NCI-H69 (cell line): ENCODE data around the gene HSD17B12.
A peak's percentile ranks its signal among the peaks of the same experiment; 100 is the strongest.

ENCODE experiments used
- DNase-seq: peaks from one replicate; lab custom pipeline; 2025; lab: John Stamatoyannopoulos, UW

Gene HSD17B12

DNA sequence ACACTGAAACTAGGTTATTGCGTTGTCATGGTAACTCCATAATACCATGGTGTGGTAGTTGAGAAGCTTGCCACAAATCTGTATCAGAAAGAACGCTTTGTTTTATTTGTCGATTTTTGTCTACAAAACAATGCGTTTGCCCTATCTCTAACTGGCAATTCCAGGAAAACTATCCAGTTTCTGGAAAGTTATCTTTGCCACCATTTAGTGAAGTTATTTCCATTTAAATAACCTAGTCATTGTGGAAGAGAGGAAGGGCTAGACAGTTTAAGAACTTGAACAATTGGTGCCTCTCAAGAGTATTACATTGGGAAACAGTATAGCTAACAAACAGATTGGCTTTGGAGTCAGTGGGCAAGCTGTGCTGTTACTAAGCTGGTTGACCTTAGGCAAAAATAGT is 7.9 kb downstream of the HSD17B12 start:
- no peak for DNase-seq

- no peak for DNase-seq
Observed at GRCh38 chr11:43689167-43689566, 8.6 kb downstream of the HSD17B12 start.

GRCh38 chr11:43690929-43691725 is 10.6 kb downstream of the HSD17B12 start:
- no peak for DNase-seq

DNA sequence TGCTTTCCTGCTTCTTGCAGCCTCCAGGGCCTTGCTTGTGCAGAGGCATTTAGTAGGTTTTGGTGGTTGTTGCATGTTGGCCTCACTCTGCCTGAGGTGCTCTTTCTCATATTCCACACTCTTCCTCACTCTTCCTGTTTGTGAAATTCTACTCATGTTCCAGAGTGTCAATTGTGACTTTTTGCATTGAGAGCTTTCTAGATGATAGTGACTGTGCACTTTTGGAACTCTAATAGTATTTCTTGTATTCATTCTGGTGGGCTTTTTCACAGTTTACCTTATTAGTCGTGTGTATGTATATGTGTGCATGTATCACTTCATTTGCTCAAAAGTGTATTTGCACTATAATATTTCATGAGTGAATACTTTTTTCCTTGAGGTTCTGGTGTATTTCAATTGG is 11.3 kb downstream of the HSD17B12 start:
- no peak for DNase-seq

DNA sequence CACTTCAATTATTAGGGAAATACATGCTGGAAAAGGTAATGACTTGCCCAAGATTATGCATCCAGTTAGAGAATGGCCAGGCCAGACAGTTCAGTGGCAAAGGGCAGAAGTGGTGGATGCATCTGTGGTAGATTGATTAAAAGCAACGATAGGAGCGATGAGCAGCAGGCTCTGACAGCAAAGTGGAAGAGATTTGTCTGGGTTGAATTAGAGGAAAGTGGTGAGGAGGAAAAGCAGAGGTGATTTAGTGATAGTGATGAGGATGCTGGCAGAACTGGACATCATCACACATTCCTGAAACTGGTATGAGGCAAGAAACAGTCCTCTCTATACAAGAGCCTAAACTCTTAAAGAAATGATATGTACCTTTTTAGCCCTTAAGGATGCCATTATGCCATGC is 12.5 kb downstream of the HSD17B12 start:
- no peak for DNase-seq

DNA sequence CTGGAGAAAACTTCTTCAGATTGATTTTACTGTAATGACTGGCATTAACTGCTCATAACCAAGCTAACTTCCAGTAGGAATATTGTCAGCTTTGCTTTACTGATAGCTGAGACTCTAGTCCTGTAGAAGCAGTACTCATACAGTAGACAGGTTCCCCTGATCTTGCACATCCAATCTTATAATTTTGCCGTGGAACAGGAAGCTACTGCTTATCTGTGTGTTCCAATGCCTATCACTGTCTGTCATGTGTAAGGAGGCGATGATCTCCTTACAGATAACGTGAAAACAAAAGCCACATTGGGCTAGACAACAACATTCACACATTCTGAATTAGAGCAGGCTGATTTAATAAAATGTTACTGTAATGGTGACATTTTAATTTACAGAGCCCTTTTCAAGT is 13.2 kb downstream of the HSD17B12 start:
- no peak for DNase-seq

DNA sequence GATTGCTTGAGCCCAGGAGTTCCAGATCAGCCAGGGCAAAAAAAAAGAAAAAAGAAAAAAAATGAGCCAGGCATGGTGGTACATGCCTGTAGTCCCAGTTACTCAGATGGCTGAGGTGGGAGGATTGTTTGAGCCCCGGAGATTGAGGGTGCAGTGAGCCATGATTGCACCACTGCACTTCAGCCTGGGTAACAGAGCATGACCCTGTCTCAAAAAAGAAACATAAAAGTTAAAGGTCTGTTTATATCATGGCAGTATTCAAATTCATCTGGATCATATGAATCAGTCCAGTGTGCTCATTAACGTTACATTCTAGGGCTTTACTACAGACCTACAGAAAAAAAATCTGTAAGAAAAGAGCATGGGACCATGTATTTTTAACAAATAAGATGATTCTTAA is 13.9 kb downstream of the HSD17B12 start:
- DNase-seq = no peak

- no peak for DNase-seq
Observed at GRCh38 chr11:43697679-43698078, 17.1 kb downstream of the HSD17B12 start.

DNA sequence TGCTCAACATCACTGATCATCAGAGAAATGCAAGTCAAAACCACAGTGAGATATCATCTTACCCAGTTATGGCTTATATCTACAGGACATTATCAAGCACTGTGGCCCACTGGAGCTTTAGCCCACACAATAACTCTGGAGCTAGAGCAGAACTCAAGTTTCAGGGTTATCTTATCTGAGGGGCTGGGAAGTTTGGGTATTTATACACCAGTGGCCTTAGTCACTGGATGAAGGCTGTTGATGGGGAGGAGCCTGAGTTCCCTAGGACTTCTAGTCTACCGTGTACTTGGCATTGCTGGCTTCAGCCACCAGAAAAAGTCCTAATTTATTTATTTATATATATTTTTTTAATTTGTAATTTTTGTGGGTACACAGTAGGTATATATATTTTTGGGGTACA is 19.3 kb downstream of the HSD17B12 start:
- no peak for DNase-seq

DNA sequence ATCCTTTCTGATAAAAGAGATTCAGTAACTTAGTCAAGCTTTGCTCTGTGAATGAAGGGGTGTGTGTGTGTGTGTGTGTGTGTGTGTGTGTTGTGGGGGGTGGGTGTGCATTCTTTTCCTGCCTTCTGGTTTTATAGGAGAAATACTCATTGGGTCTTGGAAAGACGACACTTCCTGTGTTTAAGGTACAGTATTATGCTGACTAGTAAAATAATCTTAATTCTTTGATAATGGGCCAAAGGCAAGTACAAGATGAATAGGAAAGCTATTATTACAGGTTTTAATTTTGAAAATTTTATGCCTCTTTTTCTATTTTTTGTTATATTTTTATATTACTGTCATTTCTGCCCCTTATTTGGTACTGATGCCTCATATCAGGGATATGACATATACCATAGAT is 26.1 kb downstream of the HSD17B12 start:
- no peak for DNase-seq

DNA sequence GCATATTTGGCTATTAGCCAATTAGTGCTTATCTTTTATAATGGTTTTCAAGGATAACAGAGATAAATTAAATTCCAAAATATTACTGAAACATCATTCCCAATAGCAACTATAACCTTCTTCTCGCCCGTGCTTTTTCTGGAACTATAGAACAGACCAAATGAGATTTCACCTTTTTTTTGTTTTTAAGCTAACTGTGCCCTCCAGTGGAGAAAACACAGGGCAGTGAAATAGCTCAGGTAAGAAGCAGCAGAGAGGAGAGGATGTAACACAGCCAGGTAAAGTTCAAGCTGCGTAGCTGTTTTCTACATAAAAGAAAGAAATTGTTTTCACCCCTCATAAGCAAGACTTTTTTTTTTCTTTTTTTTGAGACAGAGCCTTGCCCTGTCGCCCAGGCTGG is 28.2 kb downstream of the HSD17B12 start:
- DNase-seq = peak; percentile 11

GRCh38 chr11:43709689-43710088 is 29.2 kb downstream of the HSD17B12 start:
- no peak for DNase-seq

- DNase-seq = no peak
Observed at GRCh38 chr11:43712676-43713075, 32.1 kb downstream of the HSD17B12 start.

DNA sequence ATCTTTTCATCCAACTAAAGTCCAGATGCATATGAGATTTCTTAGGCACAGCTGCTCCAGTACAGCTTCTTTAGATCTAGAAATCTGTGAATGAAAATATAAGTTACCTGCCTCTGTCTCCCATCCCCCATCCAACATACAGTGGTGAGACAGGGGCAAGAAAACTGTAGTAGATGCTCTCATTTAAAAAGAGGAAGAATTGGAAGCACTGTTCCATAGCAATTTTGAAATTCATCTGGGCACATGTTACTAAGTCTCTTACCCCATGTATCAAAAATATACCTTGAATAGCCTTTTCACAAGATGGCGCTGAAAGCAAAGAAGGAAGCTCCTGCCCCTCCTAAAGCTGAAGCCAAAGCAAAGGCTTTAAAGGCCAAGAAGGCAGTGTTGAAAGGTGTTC is 37.8 kb downstream of the HSD17B12 start:
- no peak for DNase-seq

DNA sequence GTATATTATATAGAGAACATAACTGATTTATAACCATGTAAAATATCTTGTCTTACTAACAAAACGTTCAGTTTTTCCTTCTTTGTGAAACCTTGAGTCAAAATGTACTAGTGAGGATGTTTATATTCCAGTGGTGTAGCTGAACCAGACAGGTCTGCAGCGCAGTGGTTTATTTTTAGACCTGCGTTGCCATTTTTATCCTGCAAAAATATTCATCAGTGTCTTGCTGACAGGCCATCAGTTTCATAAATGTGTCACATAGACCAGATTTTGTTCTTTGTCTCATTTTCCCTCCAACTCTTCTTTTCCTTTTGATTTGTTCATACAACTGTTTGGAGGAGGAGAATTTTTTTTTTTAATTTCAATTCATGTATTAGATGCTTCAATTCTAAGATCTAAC is 43.1 kb downstream of the HSD17B12 start:
- no peak for DNase-seq

GRCh38 chr11:43732225-43732624 is 51.7 kb downstream of the HSD17B12 start:
- DNase-seq = no peak

DNA sequence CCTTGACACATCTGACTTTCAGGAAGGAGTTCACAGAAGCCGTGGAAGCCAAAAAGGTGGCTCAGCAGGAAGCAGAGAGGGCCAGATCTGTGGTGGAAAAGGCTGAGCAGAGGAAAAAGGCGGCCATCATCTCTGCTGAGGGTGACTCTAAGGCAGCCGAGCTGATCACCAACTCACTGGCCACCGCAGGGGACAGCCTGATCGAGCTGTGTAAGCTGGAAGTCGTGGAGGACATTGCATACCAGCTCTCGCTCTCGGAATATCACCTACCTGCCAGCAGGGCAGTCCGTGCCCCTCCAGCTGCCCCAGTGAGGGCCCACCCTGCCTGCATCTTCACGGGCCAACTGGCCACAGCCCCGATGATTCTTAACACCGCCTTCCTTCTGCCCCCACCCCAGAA is 53.7 kb downstream of the HSD17B12 start:
- DNase-seq = no peak

DNA sequence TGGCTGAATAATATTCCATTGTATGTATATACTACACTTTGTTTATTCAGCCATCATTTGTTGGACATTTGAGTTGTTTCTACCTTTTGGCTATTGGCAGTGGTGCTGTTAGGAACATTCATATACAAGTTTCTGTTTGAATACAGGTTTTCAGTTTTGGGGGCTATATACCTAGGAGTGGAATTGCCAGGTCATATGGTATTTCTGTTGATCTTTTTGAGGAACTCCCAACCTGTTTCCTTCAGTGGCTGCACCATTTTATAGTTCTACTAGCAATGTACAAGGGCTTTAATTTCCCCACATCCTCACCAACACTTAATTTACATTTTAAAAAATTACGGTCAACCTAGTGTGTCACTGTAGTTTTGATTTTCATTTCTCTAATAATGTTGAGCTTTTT is 54.6 kb downstream of the HSD17B12 start:
- no peak for DNase-seq

- DNase-seq = no peak
Observed at GRCh38 chr11:43735961-43736360, 55.4 kb downstream of the HSD17B12 start.

GRCh38 chr11:43736502-43737200 is 56.1 kb downstream of the HSD17B12 start:
- DNase-seq = peak; percentile 50

- no peak for DNase-seq
Observed at GRCh38 chr11:43737201-43737590, 56.7 kb downstream of the HSD17B12 start.

DNA sequence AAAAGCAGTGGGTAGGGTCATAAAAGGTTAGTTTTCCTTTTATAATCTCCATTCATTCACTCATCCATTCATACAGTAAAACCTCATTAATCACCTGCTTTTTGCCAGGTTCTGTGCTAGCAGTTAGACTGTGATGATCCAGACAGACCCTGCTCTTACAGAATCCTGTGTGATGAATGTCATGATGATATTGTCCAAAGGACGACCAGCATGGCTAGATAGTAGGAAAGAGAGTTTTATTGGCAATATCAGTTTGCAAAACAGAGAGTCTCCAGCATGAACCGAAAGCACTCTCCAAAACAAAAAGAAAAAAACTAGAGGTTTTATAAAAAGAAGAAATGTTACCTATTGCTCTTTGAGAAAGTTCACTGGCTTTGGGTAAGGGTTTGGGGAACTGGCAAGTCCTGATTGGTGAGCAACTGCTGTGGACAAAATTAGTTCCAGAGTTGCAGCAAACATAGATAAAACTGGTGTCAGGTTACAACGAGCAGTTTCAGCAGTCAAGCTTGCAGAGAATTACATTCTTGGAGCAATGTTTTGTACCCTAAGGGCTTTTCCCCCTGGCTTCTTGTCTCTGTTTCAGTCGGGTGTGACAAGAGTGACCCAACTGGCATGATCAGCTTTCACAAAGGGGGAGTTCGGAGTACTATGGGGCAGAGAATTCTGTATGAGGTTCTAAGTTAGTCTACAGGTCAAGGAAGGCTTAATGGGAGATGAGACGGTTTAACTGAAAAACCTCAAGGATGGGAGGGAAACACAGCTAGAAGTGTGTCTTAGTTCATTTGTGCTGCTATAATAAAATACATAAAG is 58.3 kb downstream of the HSD17B12 start:
- DNase-seq = peak; percentile 50

DNA sequence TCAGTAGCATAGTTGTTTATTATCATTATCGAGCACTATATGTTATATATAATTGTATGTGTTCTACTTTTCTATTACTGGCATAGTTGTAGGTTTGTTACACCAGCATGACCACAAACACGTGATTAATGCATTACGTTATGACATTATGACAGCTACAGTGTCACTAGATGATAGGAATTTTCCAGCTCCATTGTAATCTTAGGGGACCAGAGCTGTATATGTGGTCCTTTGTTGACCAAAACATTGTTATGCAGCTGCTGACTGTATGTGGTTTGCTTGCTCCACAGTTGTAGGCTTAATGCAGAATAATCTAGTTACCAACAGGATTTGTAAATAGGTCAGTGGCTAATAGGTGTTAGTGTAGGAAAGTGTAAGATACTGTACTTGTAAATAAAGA is 66.1 kb downstream of the HSD17B12 start:
- no peak for DNase-seq
